HCT116 (cell line): ENCODE measurements around the gene FAM222B. TPM values are rescaled to one million over a fixed set of nuclear protein-coding genes. Genes with fewer than 3 reads are reported as not detected.

Experiments used
- ATAC-seq: fragments of 200-7000 bp; cut with Tn5 transposase; 2 replicates; pipeline ENCODE4 v1.9.1; 2020; ENCODE audit warnings: mild to moderate bottlenecking, moderate library complexity
- BruUV-seq: library from RNA; stranded (reverse); fragments of 400-500 nt; replicated peaks from 2 replicates; lab custom pipeline; 2021; lab: Mats Ljungman, UMichigan
- CTCF ChIA-PET: fragments of 300-600 bp; sonication (Branson Sonifier 250); formaldehyde crosslinking; loops from one replicate; lab custom pipeline; 2021; ENCODE audit warnings: antibody characterized with exemption; lab: Charles Lee
- POLR2A ChIA-PET: fragments of 300-600, 350-600 bp; sonication (Branson Sonifier 250); formaldehyde crosslinking; loops from one replicate; lab custom pipeline; 2021; ENCODE audit warnings: antibody characterized with exemption; lab: Charles Lee
- RAD21 ChIA-PET, 2 experiments: fragments of 300-600 bp; sonication (Branson Sonifier 250); formaldehyde crosslinking; loops; one replicate each; lab custom pipeline; 2023; ENCODE audit warnings: low total read pairs in 2 of 2; ENCODE audit not compliant: uncharacterized antibody in 2 of 2, unreplicated experiment in 2 of 2, low non-redundant PET in 1 of 2; lab: Charles Lee
- DNase-seq: peaks from one replicate; pipeline ENCODE4 v3.0.0-alpha.2; 2010; ENCODE audit warnings: low read depth, low spot score
- H2AFZ ChIP-seq: fragments of 200-600 bp; shearing (Covaris generic), sonication (generic); 2 replicates; pipeline ENCODE4 v1.6.1; 2017; ENCODE audit warnings: low read depth, mixed run types, mixed read lengths, antibody characterized with exemption, low read length; ENCODE audit not compliant: poor library complexity, severe bottlenecking
- H3K27ac ChIP-seq: 2 replicates; pipeline ENCODE4 v1.5.1; 2012; ENCODE audit warnings: low read depth, low read length
- H3K27me3 ChIP-seq: fragments of 200-600 bp; sonication (generic); 2 replicates; pipeline ENCODE4 v1.6.1; 2016; ENCODE audit warnings: mixed run types, low read length, mixed read lengths; ENCODE audit not compliant: insufficient read depth
- H3K36me3 ChIP-seq, 2 experiments: fragments of 200-500 bp in 1 of 2; fragments of 200-600 bp in 1 of 2; sonication (Bioruptor generic) in 1 of 2; sonication (generic) in 1 of 2; 2 replicates each; pipeline versions ENCODE4 v1.5.1 to v1.6.1; 2014 to 2016; ENCODE audit warnings: low read length in 2 of 2, inconsistent platforms in 1 of 2, mixed read lengths in 1 of 2, mixed run types in 1 of 2; ENCODE audit not compliant: insufficient read depth in 2 of 2, control insufficient read depth in 1 of 2
- H3K4me1 ChIP-seq, 2 experiments: fragments of 200-600 bp in 1 of 2; sonication (generic) in 1 of 2; 2 replicates each; pipeline versions ENCODE4 v1.5.1 to v1.6.1; 2012 to 2017; ENCODE audit warnings: low read length in 2 of 2, inconsistent platforms in 1 of 2, mild to moderate bottlenecking in 1 of 2, mixed read lengths in 1 of 2, mixed run types in 1 of 2, moderate library complexity in 1 of 2; ENCODE audit not compliant: insufficient read depth in 2 of 2, control insufficient read depth in 1 of 2
- H3K4me2 ChIP-seq: fragments of 200-600 bp; sonication (generic); 2 replicates; pipeline ENCODE4 v1.6.1; 2017; ENCODE audit warnings: mixed run types, low read length, mixed read lengths
- H3K4me3 ChIP-seq, 2 experiments: fragments of 200-600 bp in 1 of 2; sonication (generic) in 1 of 2; replicated peaks in 1 of 2; 2 replicates each; pipeline ENCODE4 v1.5.1; 2011 to 2016; ENCODE audit warnings: low read length in 2 of 2, control low read depth in 1 of 2, low read depth in 1 of 2, mild to moderate bottlenecking in 1 of 2, mixed read lengths in 1 of 2, mixed run types in 1 of 2
- H3K79me2 ChIP-seq: fragments of 200-600 bp; sonication (generic); 2 replicates; pipeline ENCODE4 v1.6.1; 2017; ENCODE audit warnings: mild to moderate bottlenecking, mixed run types, low read length, moderate library complexity, mixed read lengths; ENCODE audit not compliant: insufficient read depth
- H3K9ac ChIP-seq: fragments of 200-600 bp; sonication (generic); 2 replicates; pipeline ENCODE4 v1.6.1; 2016; ENCODE audit warnings: low read length, mixed read lengths
- H3K9me2 ChIP-seq: fragments of 200-600 bp; sonication (generic), shearing (Covaris generic); 2 replicates; pipeline ENCODE4 v1.6.1; 2017; ENCODE audit warnings: mixed run types, mild to moderate bottlenecking, moderate library complexity; ENCODE audit not compliant: insufficient read depth
- H3K9me3 ChIP-seq, 2 experiments: fragments of 200-500 bp in 1 of 2; fragments of 200-600 bp in 1 of 2; sonication (Bioruptor generic) in 1 of 2; sonication (generic) in 1 of 2; 2 replicates each; pipeline ENCODE4 v1.6.1; 2014 to 2017; ENCODE audit warnings: low read length in 2 of 2, mixed read lengths in 2 of 2, inconsistent platforms in 1 of 2, low read depth in 1 of 2, mild to moderate bottlenecking in 1 of 2, mixed run types in 1 of 2, moderate library complexity in 1 of 2; ENCODE audit not compliant: control insufficient read depth in 1 of 2, insufficient read depth in 1 of 2
- H4K20me1 ChIP-seq: fragments of 200-600 bp; sonication (generic), shearing (Covaris generic); 2 replicates; pipeline ENCODE4 v1.6.1; 2017; ENCODE audit warnings: mixed run types, mild to moderate bottlenecking, moderate library complexity; ENCODE audit not compliant: insufficient read depth
- CTCF ChIP-seq, 3 experiments: fragments of 200-600 bp in 1 of 3; sonication (generic) in 1 of 3; IDR thresholded peaks in 2 of 3; conservative IDR thresholded peaks in 1 of 3; 2 replicates each; pipeline ENCODE4 v1.5.1; 2012 to 2017; ENCODE audit warnings: low read depth in 2 of 3, low read length in 2 of 3, antibody characterized with exemption in 1 of 3, borderline replicate concordance in 1 of 3, control low read depth in 1 of 3, mild to moderate bottlenecking in 1 of 3, mixed read lengths in 1 of 3, mixed run types in 1 of 3, moderate library complexity in 1 of 3; ENCODE audit not compliant: insufficient read depth in 1 of 3
- ELF1 ChIP-seq: IDR thresholded peaks from 2 replicates; pipeline ENCODE4 v1.6.1; 2012; ENCODE audit warnings: low read depth, borderline replicate concordance
- EZH2phosphoT487 ChIP-seq: fragments of 200-600 bp; IDR thresholded peaks from 2 replicates; pipeline ENCODE4 v1.6.1; 2018; ENCODE audit warnings: antibody characterized with exemption, borderline replicate concordance
- POLR2A ChIP-seq: IDR thresholded peaks from 2 replicates; pipeline ENCODE4 v1.7.0; 2011; ENCODE audit warnings: borderline replicate concordance; ENCODE audit not compliant: insufficient read depth, insufficient read length; ENCODE audit errors: extremely low read depth
- POLR2AphosphoS5 ChIP-seq: IDR thresholded peaks from 2 replicates; pipeline ENCODE4 v1.6.1; 2011; ENCODE audit warnings: mild to moderate bottlenecking, low read depth, low read length, moderate library complexity
- RAD21 ChIP-seq: IDR thresholded peaks from 2 replicates; pipeline ENCODE4 v1.6.1; 2012; ENCODE audit warnings: low read depth, mild to moderate bottlenecking
- REST ChIP-seq: IDR thresholded peaks from 2 replicates; pipeline ENCODE4 v1.6.1; 2012; ENCODE audit warnings: low read depth
- TCF7L2 ChIP-seq: IDR thresholded peaks from 2 replicates; pipeline ENCODE4 v1.7.0; 2011; ENCODE audit warnings: borderline replicate concordance, inconsistent platforms; ENCODE audit not compliant: insufficient read depth, insufficient read length; ENCODE audit errors: extremely low read depth
- YY1 ChIP-seq: IDR thresholded peaks from 2 replicates; pipeline ENCODE4 v1.6.1; 2011; ENCODE audit warnings: low read length, low read depth, moderate library complexity, mild to moderate bottlenecking; ENCODE audit not compliant: insufficient replicate concordance; ENCODE audit errors: extremely low read depth
- intact Hi-C: fragments of 100-400 bp; cut with micrococcal nuclease; formaldehyde crosslinking; loops from 2 replicates; pipeline ENCODE4 v1.10.0; 2022
- total RNA-seq: library from RNA; stranded (reverse); gene quantifications from one replicate; pipeline ENCODE4 v1.2.1, GENCODE V29; 2021; ENCODE audit not compliant: unreplicated experiment

FAM222B gene
- total RNA-seq, 1 experiment from 2014 or later: 22.7 TPM

- H3K9ac ChIP-seq: peak overlapping the region; percentile 100
- H3K4me3 ChIP-seq: peak overlapping the region; percentile 97 to 100
- no peaks in the 10 kb centered on the region for H3K9me2 ChIP-seq
- ATAC-seq: no peak
- peak overlapping the region; percentile 99 for H3K4me2 ChIP-seq
- no peaks in the 10 kb centered on the region for H3K27me3 ChIP-seq
- POLR2A ChIA-PET: interaction anchor here (1.4 to 11.6 kb wide), 3 partner anchors 17 to 26 kb away, joined by 4 to 149 read pairs (median 9); partner anchors contain the start of genes NEK8, RPL23A and TLCD1
- H3K36me3 ChIP-seq: peaks cover 28 to 50% of the 10 kb centered on the region in 2 experiments
- CTCF ChIA-PET: interaction anchor here (13.6 kb wide), 1 partner anchor 19 kb away, joined by 207 read pairs; the partner anchor contains the start of genes NEK8 and TLCD1
- no peaks in the 10 kb centered on the region for H3K9me3 ChIP-seq
- no TSS peak for BruUV-seq
- TF ChIP-seq ELF1: no peak
- TF ChIP-seq TCF7L2: no peak
- TF ChIP-seq POLR2AphosphoS5: 0 out of 2 replicates have a peak, but pooled peaks have one; percentile 16
- TF ChIP-seq YY1: no peak
- peak overlapping the region; percentile 98 for H3K27ac ChIP-seq
- peaks cover 31% of the 10 kb centered on the region; the same call in 1 of the 2 replicates for H4K20me1 ChIP-seq
- H3K79me2 ChIP-seq: peaks cover 60% of the 10 kb centered on the region
- H2AFZ ChIP-seq: no peak overlapping the region
- RAD21 ChIA-PET: interaction anchor here in 1 of 2 experiments (0.6 kb wide), 1 partner anchor 19 kb away, joined by 8 read pairs; no protein-coding TSS in a partner anchor
- intact Hi-C loops: no loop called here
- H3K4me1 ChIP-seq: peaks cover 34 to 66% of the 10 kb centered on the region in 2 experiments
- no peak for DNase-seq
Observed at GRCh38 chr17:28745786-28746411, 96.7 kb downstream of the FAM222B start.

- H4K20me1 ChIP-seq: peaks cover 24% of the 10 kb centered on the region; the same call in 1 of the 2 replicates
- H3K9me2 ChIP-seq: no peaks in the 10 kb centered on the region
- intact Hi-C loops: no loop called here
- BruUV-seq: no TSS peak
- H3K4me1 ChIP-seq: peaks cover 34 to 59% of the 10 kb centered on the region in 2 experiments
- H2AFZ ChIP-seq: no peak overlapping the region
- H3K36me3 ChIP-seq: peaks cover 23 to 43% of the 10 kb centered on the region in 2 experiments
- H3K27ac ChIP-seq: peak overlapping the region; percentile 98
- ATAC-seq (no peak; the same call in 1 of the 2 replicates), DNase-seq (no peak)
- ChIA-PET CTCF (interaction anchor here (13.6 kb wide), 1 partner anchor 18 kb away, joined by 207 read pairs; the partner anchor contains the start of genes NEK8 and TLCD1), POLR2A (interaction anchor here (2.3 to 11.6 kb wide), 2 partner anchors 17 to 26 kb away, joined by 9 to 149 read pairs; partner anchors contain the start of genes NEK8, RPL23A and TLCD1), RAD21 (interaction anchor here in 1 of 2 experiments (1.0 kb wide), 1 partner anchor 19 kb away, joined by 5 read pairs; no protein-coding TSS in a partner anchor)
- H3K4me3 ChIP-seq: peak overlapping the region; percentile 97 to 100
- H3K27me3 ChIP-seq: no peaks in the 10 kb centered on the region
- H3K4me2 ChIP-seq: peak overlapping the region; percentile 99
- peaks cover 52% of the 10 kb centered on the region for H3K79me2 ChIP-seq
- no peaks in the 10 kb centered on the region for H3K9me3 ChIP-seq
- H3K9ac ChIP-seq: peak overlapping the region; percentile 100
- TF ChIP-seq EZH2phosphoT487: no peak
- TF ChIP-seq RAD21: no peak
- TF ChIP-seq CTCF (IDR thresholded peaks at IDR 0.05 in 2 of 3, conservative IDR thresholded peaks at IDR 0.05 in 1 of 3; ENCODE audit: borderline replicate concordance in 1 of 3, insufficient read depth in 1 of 3, low read depth in 2 of 3, low read length in 2 of 3): no peak
- no peak for TF ChIP-seq POLR2A
- TF ChIP-seq YY1: no peak
- no peak for TF ChIP-seq REST
Observed at GRCh38 chr17:28744972-28745785, 97.4 kb downstream of the FAM222B start.
